NCI-H1694 (cell line): ENCODE results near the gene MACROD2.

Experiments
- DNase-seq: peaks from one replicate; lab custom pipeline; 2025; lab: John Stamatoyannopoulos, UW

The MACROD2 gene

GRCh38 chr20:15682690-15683089 lies 1687.4 kb downstream of the MACROD2 start:
- no peak for DNase-seq

- DNase-seq, result no peak
Measured at GRCh38 chr20:15692570-15692969, 1697.3 kb downstream of the MACROD2 start.

DNA sequence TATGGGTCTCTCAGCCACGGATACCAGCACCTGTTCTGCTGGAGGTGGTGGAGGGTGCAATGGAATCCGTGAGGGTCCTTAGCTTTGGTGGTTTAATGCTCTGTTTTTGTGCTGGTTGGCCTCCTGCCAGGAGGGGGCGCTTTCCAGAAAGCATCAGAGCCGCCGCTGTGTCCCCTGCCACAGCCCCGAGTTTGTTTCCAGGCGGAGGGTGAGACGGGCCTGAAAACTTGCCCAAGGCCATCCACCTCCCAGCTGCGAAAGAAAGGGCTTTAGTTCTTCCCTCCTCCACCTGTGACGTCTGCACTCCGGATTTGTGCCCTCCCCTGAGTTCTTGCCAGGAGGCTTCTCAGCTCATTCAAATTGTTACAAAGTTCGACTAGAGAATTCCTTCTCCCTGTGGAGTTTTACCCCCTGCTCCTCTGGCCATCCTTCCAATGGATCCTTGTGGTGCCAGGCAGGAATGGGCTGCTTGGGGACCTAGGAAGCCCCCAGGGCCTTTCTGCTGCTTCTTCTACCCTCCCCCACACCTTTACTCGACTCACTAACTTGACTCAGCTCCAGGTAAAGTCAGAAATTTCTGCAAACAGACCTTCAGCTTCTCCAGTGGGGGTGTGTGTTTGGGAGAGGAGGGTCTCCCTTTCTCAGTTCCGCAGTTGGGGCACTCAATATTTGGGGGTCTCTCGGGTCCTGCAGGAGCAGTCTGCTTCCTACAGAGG lies 1704.3 kb downstream of the MACROD2 start:
- DNase-seq, result no peak

GRCh38 chr20:15700147-15700765 lies 1704.9 kb downstream of the MACROD2 start:
- DNase-seq, result peak; percentile 34

- no peak for DNase-seq
Measured at GRCh38 chr20:15702161-15702560, 1706.8 kb downstream of the MACROD2 start.

- DNase-seq, result no peak
Measured at GRCh38 chr20:15703171-15703911, 1708.0 kb downstream of the MACROD2 start.

- DNase-seq, result no peak
Measured at GRCh38 chr20:15705975-15706374, 1710.7 kb downstream of the MACROD2 start.

DNA sequence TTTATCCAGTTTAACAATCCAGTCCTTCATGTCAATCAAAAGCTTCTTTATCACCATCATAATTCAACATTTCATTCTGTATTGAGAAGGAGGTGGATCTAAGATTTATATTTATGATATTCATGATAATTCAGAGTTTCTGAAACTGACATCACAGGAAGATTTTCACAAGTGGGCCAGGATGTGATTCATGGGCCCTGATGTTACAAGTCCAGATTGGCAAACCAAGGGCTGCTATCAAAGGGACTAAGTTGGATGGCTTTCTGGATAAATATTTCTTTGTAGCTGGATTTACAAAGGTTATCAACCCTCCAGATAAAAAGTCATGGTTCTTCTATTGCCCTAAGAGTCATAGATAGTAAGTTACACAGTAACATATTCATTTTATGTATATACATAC lies 1711.4 kb downstream of the MACROD2 start:
- DNase-seq, result no peak

- no peak for DNase-seq
Measured at GRCh38 chr20:15708984-15709598, 1713.8 kb downstream of the MACROD2 start.

- no peak for DNase-seq
Measured at GRCh38 chr20:15710636-15711035, 1715.3 kb downstream of the MACROD2 start.

GRCh38 chr20:15711177-15711576 lies 1715.9 kb downstream of the MACROD2 start:
- no peak for DNase-seq

- DNase-seq, result no peak
Measured at GRCh38 chr20:15716256-15716655, 1720.9 kb downstream of the MACROD2 start.

DNA sequence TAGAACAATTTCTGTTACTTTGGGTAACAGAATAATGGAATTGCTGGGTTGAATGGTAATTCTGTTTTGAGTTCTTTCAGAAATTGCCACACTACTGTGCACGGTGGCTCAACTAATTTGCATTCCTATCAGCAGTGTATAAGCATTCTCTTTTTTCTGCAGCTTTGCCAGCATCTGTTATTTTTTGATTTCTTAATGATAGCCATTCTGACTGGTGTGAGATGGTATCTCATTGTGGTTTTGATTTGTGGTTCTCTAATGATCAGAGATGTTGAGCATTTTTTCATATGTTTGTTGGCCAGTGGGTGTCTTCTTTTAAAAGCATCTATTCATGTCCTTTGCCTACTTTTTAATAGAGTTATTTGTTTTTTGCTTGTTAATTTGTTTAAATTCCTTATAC lies 1731.1 kb downstream of the MACROD2 start:
- no peak for DNase-seq

GRCh38 chr20:15734052-15734451 lies 1738.7 kb downstream of the MACROD2 start:
- DNase-seq, result no peak

DNA sequence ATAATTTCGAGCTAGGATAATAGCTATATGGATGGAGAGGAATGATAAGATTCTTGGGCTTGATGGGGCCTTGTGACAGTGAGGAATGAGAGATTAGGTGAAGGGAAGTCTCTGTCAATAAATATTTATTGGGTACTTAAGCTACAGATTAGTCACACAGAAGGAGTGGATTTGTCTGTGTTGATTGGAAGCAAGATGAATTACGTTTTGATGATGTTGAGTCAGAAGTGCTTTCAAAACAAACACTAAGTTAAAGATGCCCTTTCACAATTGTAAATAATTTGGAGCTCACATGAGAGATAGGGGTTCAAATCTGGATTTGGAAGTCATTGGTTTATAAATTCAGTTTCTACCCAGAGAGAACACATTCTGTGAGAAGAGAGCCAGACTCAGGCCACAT lies 1743.7 kb downstream of the MACROD2 start:
- DNase-seq, result no peak

GRCh38 chr20:15740046-15740775 lies 1744.9 kb downstream of the MACROD2 start:
- DNase-seq, result no peak

GRCh38 chr20:15742087-15742486 lies 1746.8 kb downstream of the MACROD2 start:
- no peak for DNase-seq

- DNase-seq, result no peak
Measured at GRCh38 chr20:15742627-15743026, 1747.3 kb downstream of the MACROD2 start.

GRCh38 chr20:15756002-15756753 lies 1760.9 kb downstream of the MACROD2 start:
- DNase-seq, result no peak

DNA sequence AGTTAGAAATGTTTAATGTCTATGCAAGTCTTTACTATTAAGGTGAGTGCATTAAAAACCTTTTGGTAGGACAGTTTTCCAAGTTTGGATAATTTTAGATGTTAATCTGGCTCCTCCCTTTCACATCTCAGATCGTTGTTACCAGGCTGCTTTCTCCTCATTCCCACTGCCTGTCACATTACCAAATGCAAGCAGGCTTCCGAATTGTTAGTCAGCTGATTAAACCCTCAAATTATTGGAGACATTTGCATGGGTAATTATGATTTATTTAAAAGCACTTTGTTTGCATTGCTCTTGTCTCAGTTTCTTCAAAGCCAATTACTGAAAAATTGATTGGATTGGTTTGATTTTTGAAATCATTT lies 1761.4 kb downstream of the MACROD2 start:
- no peak for DNase-seq

DNA sequence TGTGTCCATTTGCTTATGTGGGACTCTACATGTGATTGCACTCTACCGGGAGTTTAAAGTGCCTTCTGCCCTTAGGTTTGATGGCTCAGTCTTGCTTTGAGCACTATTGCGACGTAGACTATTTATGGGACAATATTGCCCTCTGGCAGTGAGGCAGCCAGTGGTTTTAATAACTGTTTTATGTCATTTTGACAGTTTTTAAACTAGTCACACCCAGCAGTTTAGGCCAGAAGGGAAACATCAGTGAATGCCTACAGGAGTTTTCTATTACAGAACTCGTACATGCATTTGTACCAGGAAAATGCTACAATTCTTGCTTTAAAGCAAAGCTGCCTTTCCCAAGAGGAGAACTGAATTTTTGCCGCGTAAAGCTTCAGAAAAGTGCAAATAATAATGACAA lies 1764.3 kb downstream of the MACROD2 start:
- DNase-seq, result peak; percentile 47
